ENCODE measurements around the gene BRSK1. TPM values are rescaled to one million over a fixed set of nuclear protein-coding genes. Genes with fewer than 3 reads are reported as not detected.

Gene BRSK1
- total RNA-seq, 2 experiments from 2014 or later = 5.6 to 6.4 TPM

GRCh38 chr19:55249841-55250240 is 34.0 kb upstream of the BRSK1 start:
- DNase-seq = no peak
- Mint-ChIP-seq H3K4me1 (peaks cover 46% of the 10 kb centered on the region), H3K27ac (no peak overlapping the region), H3K9me3 (no peaks in the 10 kb centered on the region), H3K27me3 (no peaks in the 10 kb centered on the region), H3K4me3 (no peak overlapping the region), H3K36me3 (peaks cover 31% of the 10 kb centered on the region)

- no peak for DNase-seq
- H3K4me3 Mint-ChIP-seq = peak overlapping the region; percentile 73
- H3K27ac Mint-ChIP-seq = peak overlapping the region; percentile 87
- peaks cover 37% of the 10 kb centered on the region for H3K36me3 Mint-ChIP-seq
- no peaks in the 10 kb centered on the region for H3K9me3 Mint-ChIP-seq
- peaks cover 50% of the 10 kb centered on the region for H3K4me1 Mint-ChIP-seq
- H3K27me3 Mint-ChIP-seq = no peaks in the 10 kb centered on the region
Measured at GRCh38 chr19:55250262-55251036, 33.3 kb upstream of the BRSK1 start.

- peak; percentile 35 for DNase-seq
- H3K9me3 Mint-ChIP-seq = no peaks in the 10 kb centered on the region
- H3K4me1 Mint-ChIP-seq = peaks cover 61% of the 10 kb centered on the region
- no peaks in the 10 kb centered on the region for H3K27me3 Mint-ChIP-seq
- peak overlapping the region; percentile 73 for H3K4me3 Mint-ChIP-seq
- H3K36me3 Mint-ChIP-seq = peaks cover 48% of the 10 kb centered on the region
- H3K27ac Mint-ChIP-seq = peak overlapping the region; percentile 87
Measured at GRCh38 chr19:55251341-55252081, 32.3 kb upstream of the BRSK1 start.

GRCh38 chr19:55252760-55253663 is 30.8 kb upstream of the BRSK1 start:
- Mint-ChIP-seq H3K36me3 (peaks cover 63% of the 10 kb centered on the region), H3K27ac (peak overlapping the region; percentile 98), H3K4me1 (peaks cover 63% of the 10 kb centered on the region), H3K27me3 (no peaks in the 10 kb centered on the region), H3K4me3 (peak overlapping the region; percentile 100), H3K9me3 (no peaks in the 10 kb centered on the region)
- no peak for DNase-seq

GRCh38 chr19:55253842-55254624 is 29.8 kb upstream of the BRSK1 start:
- H3K4me1 Mint-ChIP-seq = peaks cover 55% of the 10 kb centered on the region
- peaks cover 59% of the 10 kb centered on the region for H3K36me3 Mint-ChIP-seq
- peak overlapping the region; percentile 98 for H3K27ac Mint-ChIP-seq
- no peaks in the 10 kb centered on the region for H3K27me3 Mint-ChIP-seq
- H3K4me3 Mint-ChIP-seq = peak overlapping the region; percentile 100
- DNase-seq = peak; percentile 55
- H3K9me3 Mint-ChIP-seq = no peaks in the 10 kb centered on the region

- Mint-ChIP-seq H3K27me3 (no peaks in the 10 kb centered on the region), H3K9me3 (no peaks in the 10 kb centered on the region), H3K4me3 (peak overlapping the region; percentile 100), H3K4me1 (peaks cover 56% of the 10 kb centered on the region), H3K27ac (peak overlapping the region; percentile 98), H3K36me3 (peaks cover 59% of the 10 kb centered on the region)
- no peak for DNase-seq
Measured at GRCh38 chr19:55254625-55254977, 29.2 kb upstream of the BRSK1 start.

- no peaks in the 10 kb centered on the region for H3K9me3 Mint-ChIP-seq
- H3K36me3 Mint-ChIP-seq = peaks cover 56% of the 10 kb centered on the region
- peak; percentile 73 for DNase-seq
- H3K4me3 Mint-ChIP-seq = peak overlapping the region; percentile 100
- H3K4me1 Mint-ChIP-seq = peaks cover 56% of the 10 kb centered on the region
- peak overlapping the region; percentile 98 for H3K27ac Mint-ChIP-seq
- H3K27me3 Mint-ChIP-seq = no peaks in the 10 kb centered on the region
Measured at GRCh38 chr19:55255618-55256423, 28.0 kb upstream of the BRSK1 start.

- H3K36me3 Mint-ChIP-seq = peaks cover 53% of the 10 kb centered on the region
- H3K4me1 Mint-ChIP-seq = peaks cover 46% of the 10 kb centered on the region
- DNase-seq = peak; percentile 18
- H3K4me3 Mint-ChIP-seq = peak overlapping the region; percentile 100
- H3K27ac Mint-ChIP-seq = peak overlapping the region; percentile 98
- H3K9me3 Mint-ChIP-seq = no peaks in the 10 kb centered on the region
- no peaks in the 10 kb centered on the region for H3K27me3 Mint-ChIP-seq
Measured at GRCh38 chr19:55256562-55257460, 27.0 kb upstream of the BRSK1 start.

- Mint-ChIP-seq H3K9me3 (no peaks in the 10 kb centered on the region), H3K36me3 (peaks cover 56% of the 10 kb centered on the region), H3K4me1 (peaks cover 41% of the 10 kb centered on the region), H3K27ac (peak overlapping the region; percentile 98), H3K27me3 (no peaks in the 10 kb centered on the region), H3K4me3 (peak overlapping the region; percentile 100)
- DNase-seq = peak; percentile 26
Measured at GRCh38 chr19:55257461-55258420, 26.1 kb upstream of the BRSK1 start.

GRCh38 chr19:55258476-55258827 is 25.3 kb upstream of the BRSK1 start:
- Mint-ChIP-seq H3K4me3 (peak overlapping the region; percentile 89), H3K27ac (peak overlapping the region; percentile 97), H3K36me3 (peaks cover 54% of the 10 kb centered on the region), H3K9me3 (no peaks in the 10 kb centered on the region), H3K4me1 (peaks cover 34% of the 10 kb centered on the region), H3K27me3 (no peaks in the 10 kb centered on the region)
- peak; percentile 61 for DNase-seq

GRCh38 chr19:55258828-55259539 is 24.8 kb upstream of the BRSK1 start, which contains the start of gene PPP6R1:
PPP6R1 (minus strand) TSS chr19:55259017; CDS start chr19:55247103, 11,914 bp downstream.
- peak within 1 kb of the TSS; percentile 98 for H3K27ac Mint-ChIP-seq
- peak; percentile 98 for DNase-seq
- peaks cover 30% of the 10 kb centered on the region for H3K4me1 Mint-ChIP-seq
- no peaks in the 10 kb centered on the region for H3K9me3 Mint-ChIP-seq
- peak within 1 kb of the TSS; percentile 100 for H3K4me3 Mint-ChIP-seq
- peaks cover 49% of the 10 kb centered on the region for H3K36me3 Mint-ChIP-seq
- no peaks in the 10 kb centered on the region for H3K27me3 Mint-ChIP-seq

All from activated naive CD8-positive, alpha-beta T cell treated with anti-CD3 and anti-CD28 coated beads for 36 hours (primary cell).